Measurements from ENCODE around the gene ZNF784. TPM values are rescaled to one million over a fixed set of nuclear protein-coding genes. Genes with fewer than 3 reads are reported as not detected.

The ZNF784 gene
- total and polyA plus RNA-seq, 2 donors (not counting 1 experiment from before 2014, with no cell fraction given) = 1.6 to 5.6 TPM

- H3K9ac ChIP-seq (ENCODE audit: insufficient read depth, low read length) = no peak overlapping the region
- no peak for DNase-seq (ENCODE audit: low read depth in 2 of 2)
- no peaks in the 10 kb centered on the region for H4K20me1 ChIP-seq (ENCODE audit: control insufficient read depth, extremely low read depth, insufficient read depth, low read length)
- TF ChIP-seq EZH2 (IDR thresholded peaks at IDR 0.05; ENCODE audit: low read length, missing control alignments) (no peak), CTCF (conservative IDR thresholded peaks at IDR 0.05 in 1 of 2, IDR thresholded peaks at IDR 0.05 in 1 of 2; ENCODE audit: low read depth in 1 of 2, low read length in 2 of 2) (no peak)
- no peak overlapping the region for H3K4me3 ChIP-seq (replicated peaks in 1 of 4; ENCODE audit: control extremely low read depth in 1 of 4, insufficient read depth in 1 of 4, low read depth in 3 of 4, low read length in 4 of 4)
- H3K36me3 ChIP-seq (ENCODE audit: control insufficient read depth, insufficient read depth, low read length) = peaks cover 5% of the 10 kb centered on the region
- H2AFZ ChIP-seq (ENCODE audit: low read length) = no peak overlapping the region
- peaks cover 5% of the 10 kb centered on the region for H3K4me1 ChIP-seq (ENCODE audit: control insufficient read depth, extremely low read depth, insufficient read depth, low read length)
- no peaks in the 10 kb centered on the region for H3K27me3 ChIP-seq (ENCODE audit: control insufficient read depth, insufficient read depth, low read length)
- H3K79me2 ChIP-seq (ENCODE audit: control insufficient read depth, insufficient read depth, low read length) = no peaks in the 10 kb centered on the region
- H3K9me3 ChIP-seq (ENCODE audit: control insufficient read depth, insufficient read depth, low read depth, low read length) = no peaks in the 10 kb centered on the region
- no peak overlapping the region for H3K27ac ChIP-seq (ENCODE audit: insufficient read depth, low read length)
- H3K4me2 ChIP-seq (ENCODE audit: extremely low read depth, insufficient read depth, low read length) = no peak overlapping the region
Measured at GRCh38 chr19:55623130-55623529, 1.2 kb downstream of the ZNF784 start.

GRCh38 chr19:55622242-55622969, 2.0 kb downstream of the ZNF784 start:
- Histone ChIP-seq H3K4me1 (ENCODE audit: control insufficient read depth, extremely low read depth, insufficient read depth, low read length) (peaks cover 5% of the 10 kb centered on the region), H3K4me2 (ENCODE audit: extremely low read depth, insufficient read depth, low read length) (no peak overlapping the region), H3K27me3 (ENCODE audit: control insufficient read depth, insufficient read depth, low read length) (no peaks in the 10 kb centered on the region), H3K4me3 (replicated peaks in 1 of 4; ENCODE audit: control extremely low read depth in 1 of 4, insufficient read depth in 1 of 4, low read depth in 3 of 4, low read length in 4 of 4) (no peak overlapping the region), H2AFZ (ENCODE audit: low read length) (no peak overlapping the region), H3K9me3 (ENCODE audit: control insufficient read depth, insufficient read depth, low read depth, low read length) (no peaks in the 10 kb centered on the region), H3K79me2 (ENCODE audit: control insufficient read depth, insufficient read depth, low read length) (no peaks in the 10 kb centered on the region), H4K20me1 (ENCODE audit: control insufficient read depth, extremely low read depth, insufficient read depth, low read length) (no peaks in the 10 kb centered on the region), H3K27ac (ENCODE audit: insufficient read depth, low read length) (no peak overlapping the region), H3K36me3 (ENCODE audit: control insufficient read depth, insufficient read depth, low read length) (peaks cover 6% of the 10 kb centered on the region), H3K9ac (ENCODE audit: insufficient read depth, low read length) (no peak overlapping the region)
- no peak for DNase-seq (ENCODE audit: low read depth in 2 of 2)
- TF ChIP-seq EZH2 (IDR thresholded peaks at IDR 0.05; ENCODE audit: low read length, missing control alignments) (no peak), CTCF (conservative IDR thresholded peaks at IDR 0.05 in 1 of 2, IDR thresholded peaks at IDR 0.05 in 1 of 2; ENCODE audit: low read depth in 1 of 2, low read length in 2 of 2) (no peak)

- no peak for DNase-seq (ENCODE audit: low read depth in 2 of 2)
- Histone ChIP-seq H3K36me3 (ENCODE audit: control insufficient read depth, insufficient read depth, low read length) (peaks cover 11% of the 10 kb centered on the region), H3K9ac (ENCODE audit: insufficient read depth, low read length) (no peak overlapping the region), H4K20me1 (ENCODE audit: control insufficient read depth, extremely low read depth, insufficient read depth, low read length) (no peaks in the 10 kb centered on the region), H3K9me3 (ENCODE audit: control insufficient read depth, insufficient read depth, low read depth, low read length) (no peaks in the 10 kb centered on the region), H3K4me3 (replicated peaks in 1 of 4; ENCODE audit: control extremely low read depth in 1 of 4, insufficient read depth in 1 of 4, low read depth in 3 of 4, low read length in 4 of 4) (no peak overlapping the region), H3K27ac (ENCODE audit: insufficient read depth, low read length) (no peak overlapping the region), H3K4me2 (ENCODE audit: extremely low read depth, insufficient read depth, low read length) (no peak overlapping the region), H3K4me1 (ENCODE audit: control insufficient read depth, extremely low read depth, insufficient read depth, low read length) (peaks cover 5% of the 10 kb centered on the region), H3K27me3 (ENCODE audit: control insufficient read depth, insufficient read depth, low read length) (no peaks in the 10 kb centered on the region), H2AFZ (ENCODE audit: low read length) (no peak overlapping the region), H3K79me2 (ENCODE audit: control insufficient read depth, insufficient read depth, low read length) (no peaks in the 10 kb centered on the region)
- no peak for TF ChIP-seq EZH2 (IDR thresholded peaks at IDR 0.05; ENCODE audit: low read length, missing control alignments)
- no peak for TF ChIP-seq CTCF (conservative IDR thresholded peaks at IDR 0.05 in 1 of 2, IDR thresholded peaks at IDR 0.05 in 1 of 2; ENCODE audit: low read depth in 1 of 2, low read length in 2 of 2)
Measured at GRCh38 chr19:55621673-55622231, 2.6 kb downstream of the ZNF784 start.

Measured in fibroblast of lung (primary cell).